GM18499 (cell line): Measurements from ENCODE around the gene HIGD2A.
A peak's percentile ranks its signal among the peaks of the same experiment; 100 is the strongest.

Experiments
- ATAC-seq: cut with Tn5 transposase; IDR thresholded peaks from one replicate; pipeline ENCODE4 v1.9.1; 2021; ENCODE audit warnings: moderate number of reproducible peaks; ENCODE audit not compliant: insufficient read depth, unreplicated experiment

HIGD2A gene

GRCh38 chr5:176388444-176389134 is at the start of gene HIGD2A, which contains the start of gene NOP16:
Gene HIGD2A (plus strand): TSS chr5:176388751. CDS start chr5:176388820, 69 bp downstream.
Gene NOP16 (minus strand): TSS chr5:176388598. CDS start chr5:176388539, 59 bp downstream.
- ATAC-seq: peak; percentile 73

GRCh38 chr5:176339304-176339703 is 49.2 kb upstream of the HIGD2A start:
- ATAC-seq: no peak

GRCh38 chr5:176341325-176342157 is 47.0 kb upstream of the HIGD2A start:
- no peak for ATAC-seq

- ATAC-seq: no peak
Measured at GRCh38 chr5:176342158-176342483, 46.4 kb upstream of the HIGD2A start.

GRCh38 chr5:176342766-176343458 is 45.6 kb upstream of the HIGD2A start:
- ATAC-seq: no peak

- no peak for ATAC-seq
Measured at GRCh38 chr5:176350416-176350815, 38.1 kb upstream of the HIGD2A start.

GRCh38 chr5:176352116-176352878 is 36.3 kb upstream of the HIGD2A start:
- ATAC-seq: no peak

- ATAC-seq: no peak
Measured at GRCh38 chr5:176353533-176353932, 35.0 kb upstream of the HIGD2A start.

- ATAC-seq: no peak
Measured at GRCh38 chr5:176355400-176356178, 33.0 kb upstream of the HIGD2A start.

GRCh38 chr5:176356179-176356566 is 32.4 kb upstream of the HIGD2A start:
- ATAC-seq: no peak

- no peak for ATAC-seq
Measured at GRCh38 chr5:176359658-176360057, 28.9 kb upstream of the HIGD2A start.

- no peak for ATAC-seq
Measured at GRCh38 chr5:176360894-176361436, 27.6 kb upstream of the HIGD2A start.

GRCh38 chr5:176361437-176362232 is 26.9 kb upstream of the HIGD2A start, which contains the start of gene KIAA1191:
Gene KIAA1191 (minus strand): TSS chr5:176361764. CDS start chr5:176359508, 2,256 bp downstream.
- peak; percentile 64 for ATAC-seq

GRCh38 chr5:176362233-176362490 is 26.4 kb upstream of the HIGD2A start:
- no peak for ATAC-seq

GRCh38 chr5:176364765-176365350 is 23.7 kb upstream of the HIGD2A start:
- no peak for ATAC-seq

- ATAC-seq: no peak
Measured at GRCh38 chr5:176365351-176366231, 23.0 kb upstream of the HIGD2A start, which contains the start of gene ARL10. Gene ARL10 (plus strand): TSS chr5:176365487. CDS start chr5:176365564, 77 bp downstream.

GRCh38 chr5:176366232-176366894 is 22.2 kb upstream of the HIGD2A start:
- ATAC-seq: no peak
